Cardiac muscle cell (in vitro differentiated cells and primary cell): ENCODE measurements around the gene FAT4. TPM values are rescaled to one million over a fixed set of nuclear protein-coding genes. Genes with fewer than 3 reads are reported as not detected.
A peak's percentile ranks its signal among the peaks of the same experiment; 100 is the strongest.

Experiments
- DNase-seq, 2 donors: peaks; one replicate each; pipeline versions ENCODE4 v3.0.0 to v3.0.0-alpha.2; 2010 to 2017; ENCODE audit warnings: low read depth in 1 of 2, low spot score in 1 of 2
- H3K27ac ChIP-seq: fragments of 200-600 bp; sonication (generic); 2 replicates; pipeline ENCODE4 v1.5.1; 2016
- H3K27me3 ChIP-seq: fragments of 200-600 bp; sonication (generic); 2 replicates; pipeline ENCODE4 v1.6.0; 2016; ENCODE audit warnings: control low read depth
- H3K36me3 ChIP-seq: fragments of 200-600 bp; sonication (generic); 2 replicates; pipeline ENCODE4 v1.5.1; 2016; ENCODE audit warnings: control low read depth
- H3K4me1 ChIP-seq: fragments of 200-600 bp; sonication (generic); 2 replicates; pipeline ENCODE4 v1.8.1; 2017; ENCODE audit warnings: low read depth, mild to moderate bottlenecking, mixed run types
- H3K4me3 ChIP-seq: fragments of 200-600 bp; sonication (generic); 2 replicates; pipeline ENCODE4 v1.5.1; 2016; ENCODE audit warnings: mild to moderate bottlenecking
- H3K9me3 ChIP-seq: fragments of 200-600 bp; sonication (generic); 2 replicates; pipeline ENCODE4 v1.5.1; 2017; ENCODE audit warnings: low read depth, mild to moderate bottlenecking, control low read depth
- CTCF ChIP-seq: IDR thresholded peaks from 2 replicates; pipeline ENCODE4 v1.5.1; 2012; ENCODE audit warnings: low read depth, mild to moderate bottlenecking, low read length
- polyA plus RNA-seq: library from polyadenylated mRNA; unstranded; fragments of >200 nt; fragmentation: Nextera tagmentation; extraction: Ambion mirVana; gene quantifications from 2 replicates; pipeline ENCODE4 v1.2.1, GENCODE V29; 2016
- total RNA-seq: library from RNA; depleted of rRNA; stranded (reverse); fragments of >200 nt; gene quantifications from 2 replicates; pipeline ENCODE4 v1.2.3, GENCODE V29; 2016

FAT4 gene
- total RNA-seq = 4.5 and 5.6 TPM in 2 replicates
- 0.54 and 1.0 TPM in 2 replicates for polyA plus RNA-seq

- Histone ChIP-seq H3K9me3 (no peaks in the 10 kb centered on the region), H3K27ac (peak within 1 kb of the TSS; percentile 74), H3K4me3 (peak within 1 kb of the TSS; percentile 90), H3K4me1 (peaks cover 5% of the 10 kb centered on the region), H3K27me3 (no peaks in the 10 kb centered on the region), H3K36me3 (no peaks in the 10 kb centered on the region)
- TF ChIP-seq CTCF = peak; percentile 14
- DNase-seq = peak; percentile 97 to 100
Measured at GRCh38 chr4:125314676-125315575, at the start of gene FAT4. Gene FAT4, plus strand, starts transcription at chr4:125314955. Its CDS starts 1,457 bp downstream, at chr4:125316412.

- no peaks in the 10 kb centered on the region for H3K9me3 ChIP-seq
- H3K4me1 ChIP-seq = peaks cover 11% of the 10 kb centered on the region
- H3K27me3 ChIP-seq = no peaks in the 10 kb centered on the region
- H3K36me3 ChIP-seq = no peaks in the 10 kb centered on the region
- no peak for TF ChIP-seq CTCF
- no peak overlapping the region for H3K27ac ChIP-seq
- no peak overlapping the region for H3K4me3 ChIP-seq
- DNase-seq = no peak
Measured at GRCh38 chr4:125265846-125266245, 48.9 kb upstream of the FAT4 start.

GRCh38 chr4:125266901-125267604, 47.7 kb upstream of the FAT4 start:
- no peak for TF ChIP-seq CTCF
- DNase-seq = peak; percentile 11 to 79
- H3K4me1 ChIP-seq = peaks cover 11% of the 10 kb centered on the region
- no peaks in the 10 kb centered on the region for H3K36me3 ChIP-seq
- H3K9me3 ChIP-seq = no peaks in the 10 kb centered on the region
- peak overlapping the region; percentile 15 for H3K27ac ChIP-seq
- H3K4me3 ChIP-seq = no peak overlapping the region
- no peaks in the 10 kb centered on the region for H3K27me3 ChIP-seq

- no peak for DNase-seq
- H3K27me3 ChIP-seq = no peaks in the 10 kb centered on the region
- H3K4me1 ChIP-seq = peaks cover 11% of the 10 kb centered on the region
- H3K27ac ChIP-seq = no peak overlapping the region
- H3K9me3 ChIP-seq = no peaks in the 10 kb centered on the region
- no peaks in the 10 kb centered on the region for H3K36me3 ChIP-seq
- no peak for TF ChIP-seq CTCF
- no peak overlapping the region for H3K4me3 ChIP-seq
Measured at GRCh38 chr4:125267630-125268029, 47.1 kb upstream of the FAT4 start.

GRCh38 chr4:125268068-125268755, 46.5 kb upstream of the FAT4 start:
- H3K4me3 ChIP-seq = no peak overlapping the region

More at GRCh38 chr4:125268068-125268755, 46.5 kb upstream of the FAT4 start:
- Histone ChIP-seq H3K27ac (no peak overlapping the region), H3K36me3 (no peaks in the 10 kb centered on the region), H3K4me1 (peaks cover 11% of the 10 kb centered on the region), H3K27me3 (no peaks in the 10 kb centered on the region), H3K9me3 (no peaks in the 10 kb centered on the region)
- TF ChIP-seq CTCF = no peak
- DNase-seq = no peak
